SU-DHL-6 (cell line): ENCODE measurements around the gene UCK2.
A peak's percentile ranks its signal among the peaks of the same experiment; 100 is the strongest.

Experiments used
- H2AFZ ChIP-seq: fragments of 200-600 bp; sonication (generic); 2 replicates; pipeline ENCODE4 v1.6.1; 2014; ENCODE audit warnings: low read depth, mild to moderate bottlenecking, moderate library complexity, mixed read lengths, antibody characterized with exemption, low read length; ENCODE audit not compliant: severe bottlenecking
- H3F3A ChIP-seq: fragments of 200-600 bp; shearing (Covaris generic); 2 replicates; pipeline ENCODE4 v1.6.0; 2016; ENCODE audit warnings: antibody characterized with exemption, mild to moderate bottlenecking; ENCODE audit not compliant: insufficient read depth
- H3K27ac ChIP-seq: fragments of 200-600 bp; sonication (generic); 2 replicates; pipeline ENCODE4 v1.5.1; 2016; ENCODE audit warnings: low read depth, mild to moderate bottlenecking, low read length, moderate library complexity, mixed read lengths
- H3K27me3 ChIP-seq: fragments of 200-600 bp; sonication (generic), shearing (Covaris generic); 2 replicates; pipeline ENCODE4 v1.6.0; 2014; ENCODE audit warnings: mild to moderate bottlenecking, low read length
- H3K36me3 ChIP-seq: fragments of 200-600 bp; sonication (generic); 2 replicates; pipeline ENCODE4 v1.6.1; 2014; ENCODE audit warnings: mild to moderate bottlenecking, low read length, mixed read lengths
- H3K4me2 ChIP-seq: fragments of 300-600, 200-600 bp; shearing (Covaris generic), sonication (generic); 2 replicates; pipeline ENCODE4 v1.6.0; 2014; ENCODE audit warnings: low read length, low read depth, mild to moderate bottlenecking; ENCODE audit not compliant: poor library complexity, severe bottlenecking
- H3K4me3 ChIP-seq: fragments of 200-600 bp; sonication (generic); 2 replicates; pipeline ENCODE4 v1.5.1; 2014; ENCODE audit warnings: antibody characterized with exemption, low read length, mild to moderate bottlenecking, mixed read lengths; ENCODE audit not compliant: insufficient read depth, poor library complexity, severe bottlenecking
- H3K79me2 ChIP-seq: fragments of 200-600 bp; sonication (generic); 2 replicates; pipeline ENCODE4 v1.6.1; 2014; ENCODE audit warnings: mild to moderate bottlenecking, low read length, moderate library complexity; ENCODE audit not compliant: insufficient read depth
- H3K9ac ChIP-seq: fragments of 200-600 bp; sonication (generic); 2 replicates; pipeline ENCODE4 v1.7.0; 2014; ENCODE audit warnings: mild to moderate bottlenecking, low read length
- H3K9me2 ChIP-seq: fragments of 200-600 bp; sonication (generic); replicated peaks from 2 replicates; pipeline ENCODE4 v1.6.1; 2014; ENCODE audit warnings: low read length; ENCODE audit not compliant: insufficient read depth
- H3K9me3 ChIP-seq: fragments of 200-600 bp; sonication (generic); 2 replicates; pipeline ENCODE4 v1.6.1; 2014; ENCODE audit warnings: low read length, mixed read lengths; ENCODE audit not compliant: insufficient read depth
- H4K20me1 ChIP-seq: fragments of 200-600 bp; sonication (generic); 2 replicates; pipeline ENCODE4 v1.6.1; 2014; ENCODE audit warnings: low read depth, mild to moderate bottlenecking, antibody characterized with exemption, low read length, moderate library complexity, mixed read lengths
- EZH2phosphoT487 ChIP-seq: fragments of 200-600 bp; sonication (generic), shearing (Covaris generic); conservative IDR thresholded peaks from 2 replicates; pipeline ENCODE4 v1.6.1; 2018; ENCODE audit warnings: mild to moderate bottlenecking, antibody characterized with exemption, low read length, moderate library complexity, mixed read lengths
- TF ChIP-seq, protein P1 (sequence below): fragments of 200-600 bp; sonication (generic); IDR thresholded peaks from one replicate; pipeline ENCODE4 v1.5.1; 2017; ENCODE audit warnings: antibody characterized with exemption, mild to moderate bottlenecking, low read length, moderate library complexity; ENCODE audit not compliant: insufficient read depth, poor library complexity, severe bottlenecking

The UCK2 gene

GRCh38 chr1:165928075-165928731 lies 100.8 kb downstream of the UCK2 start:
- Histone ChIP-seq H3F3A (no peaks in the 10 kb centered on the region), H3K9me3 (no peaks in the 10 kb centered on the region), H3K27ac (no peak overlapping the region), H3K9me2 (no peaks in the 10 kb centered on the region), H3K79me2 (no peaks in the 10 kb centered on the region), H3K36me3 (no peaks in the 10 kb centered on the region), H2AFZ (no peak overlapping the region), H3K27me3 (no peaks in the 10 kb centered on the region), H4K20me1 (no peaks in the 10 kb centered on the region), H3K4me3 (no peak overlapping the region), H3K9ac (no peak overlapping the region), H3K4me2 (no peak overlapping the region)
- TF ChIP-seq, protein P1, sequence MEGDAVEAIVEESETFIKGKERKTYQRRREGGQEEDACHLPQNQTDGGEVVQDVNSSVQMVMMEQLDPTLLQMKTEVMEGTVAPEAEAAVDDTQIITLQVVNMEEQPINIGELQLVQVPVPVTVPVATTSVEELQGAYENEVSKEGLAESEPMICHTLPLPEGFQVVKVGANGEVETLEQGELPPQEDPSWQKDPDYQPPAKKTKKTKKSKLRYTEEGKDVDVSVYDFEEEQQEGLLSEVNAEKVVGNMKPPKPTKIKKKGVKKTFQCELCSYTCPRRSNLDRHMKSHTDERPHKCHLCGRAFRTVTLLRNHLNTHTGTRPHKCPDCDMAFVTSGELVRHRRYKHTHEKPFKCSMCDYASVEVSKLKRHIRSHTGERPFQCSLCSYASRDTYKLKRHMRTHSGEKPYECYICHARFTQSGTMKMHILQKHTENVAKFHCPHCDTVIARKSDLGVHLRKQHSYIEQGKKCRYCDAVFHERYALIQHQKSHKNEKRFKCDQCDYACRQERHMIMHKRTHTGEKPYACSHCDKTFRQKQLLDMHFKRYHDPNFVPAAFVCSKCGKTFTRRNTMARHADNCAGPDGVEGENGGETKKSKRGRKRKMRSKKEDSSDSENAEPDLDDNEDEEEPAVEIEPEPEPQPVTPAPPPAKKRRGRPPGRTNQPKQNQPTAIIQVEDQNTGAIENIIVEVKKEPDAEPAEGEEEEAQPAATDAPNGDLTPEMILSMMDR, result peak; percentile 56
- no peak for TF ChIP-seq EZH2phosphoT487

DNA sequence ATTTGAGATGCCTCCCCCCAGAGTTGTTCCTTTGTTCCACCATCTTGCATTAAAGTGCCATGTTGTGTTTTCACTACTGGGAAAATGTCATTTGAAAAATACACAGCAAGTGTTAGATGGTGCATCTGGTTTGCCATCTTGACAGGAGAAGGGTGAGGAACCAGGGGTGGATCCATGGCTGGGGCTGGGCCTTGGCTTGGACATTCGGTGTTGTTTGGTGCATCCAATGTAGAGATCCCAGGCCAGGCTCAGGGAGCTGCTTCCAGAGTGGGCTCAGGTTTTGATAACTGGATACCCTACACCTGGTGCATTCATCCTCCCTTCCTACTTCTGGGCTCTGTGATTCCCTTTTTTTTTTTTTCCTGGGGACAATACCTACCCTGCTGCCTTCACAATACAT lies 103.5 kb downstream of the UCK2 start:
- Histone ChIP-seq H3K79me2 (no peaks in the 10 kb centered on the region), H3K36me3 (no peaks in the 10 kb centered on the region), H3K4me3 (no peak overlapping the region), H4K20me1 (no peaks in the 10 kb centered on the region), H3K9ac (no peak overlapping the region), H3K9me3 (no peaks in the 10 kb centered on the region), H2AFZ (no peak overlapping the region), H3K9me2 (no peaks in the 10 kb centered on the region), H3K27me3 (no peaks in the 10 kb centered on the region), H3K27ac (no peak overlapping the region), H3K4me2 (no peak overlapping the region), H3F3A (no peaks in the 10 kb centered on the region)
- no peak for TF ChIP-seq EZH2phosphoT487
- TF ChIP-seq, protein P1, result no peak

- H3K9me3 ChIP-seq, result no peaks in the 10 kb centered on the region
- no peaks in the 10 kb centered on the region for H4K20me1 ChIP-seq
- no peak overlapping the region for H2AFZ ChIP-seq
- no peak overlapping the region for H3K27ac ChIP-seq
- no peak overlapping the region for H3K9ac ChIP-seq
- no peak overlapping the region for H3K4me2 ChIP-seq
- no peak overlapping the region for H3K4me3 ChIP-seq
- no peaks in the 10 kb centered on the region for H3K27me3 ChIP-seq
- H3K9me2 ChIP-seq, result no peaks in the 10 kb centered on the region
- H3F3A ChIP-seq, result no peaks in the 10 kb centered on the region
- no peaks in the 10 kb centered on the region for H3K79me2 ChIP-seq
- H3K36me3 ChIP-seq, result no peaks in the 10 kb centered on the region
- TF ChIP-seq EZH2phosphoT487, result no peak
- TF ChIP-seq, protein P1, result no peak
Observed at GRCh38 chr1:165933446-165934170, 106.2 kb downstream of the UCK2 start.
